ENCODE measurements around the gene COL11A1. TPM values are rescaled to one million over a fixed set of nuclear protein-coding genes. Genes with fewer than 3 reads are reported as not detected.
"Not testable (repeated sequence)": the region's sequence is repeated elsewhere in the genome, so short reads cannot be mapped to it uniquely, and the experiment has no call there.

COL11A1 gene
- total and polyA plus RNA-seq, 8 donors: 0.21 to 89.1 (median 56.3) TPM

- no peaks in the 10 kb centered on the region for H3K4me1 ChIP-seq
- H3K4me3 ChIP-seq: no peak overlapping the region
- intact Hi-C loops (cut with DNase I): no loop called here
- no peaks in the 10 kb centered on the region for H3K36me3 ChIP-seq
- DNase-seq (no peak), ATAC-seq (no peak)
- TF ChIP-seq, protein P1, sequence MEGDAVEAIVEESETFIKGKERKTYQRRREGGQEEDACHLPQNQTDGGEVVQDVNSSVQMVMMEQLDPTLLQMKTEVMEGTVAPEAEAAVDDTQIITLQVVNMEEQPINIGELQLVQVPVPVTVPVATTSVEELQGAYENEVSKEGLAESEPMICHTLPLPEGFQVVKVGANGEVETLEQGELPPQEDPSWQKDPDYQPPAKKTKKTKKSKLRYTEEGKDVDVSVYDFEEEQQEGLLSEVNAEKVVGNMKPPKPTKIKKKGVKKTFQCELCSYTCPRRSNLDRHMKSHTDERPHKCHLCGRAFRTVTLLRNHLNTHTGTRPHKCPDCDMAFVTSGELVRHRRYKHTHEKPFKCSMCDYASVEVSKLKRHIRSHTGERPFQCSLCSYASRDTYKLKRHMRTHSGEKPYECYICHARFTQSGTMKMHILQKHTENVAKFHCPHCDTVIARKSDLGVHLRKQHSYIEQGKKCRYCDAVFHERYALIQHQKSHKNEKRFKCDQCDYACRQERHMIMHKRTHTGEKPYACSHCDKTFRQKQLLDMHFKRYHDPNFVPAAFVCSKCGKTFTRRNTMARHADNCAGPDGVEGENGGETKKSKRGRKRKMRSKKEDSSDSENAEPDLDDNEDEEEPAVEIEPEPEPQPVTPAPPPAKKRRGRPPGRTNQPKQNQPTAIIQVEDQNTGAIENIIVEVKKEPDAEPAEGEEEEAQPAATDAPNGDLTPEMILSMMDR (IDR thresholded peaks at IDR 0.05): no peak
- H3K27me3 ChIP-seq: no peaks in the 10 kb centered on the region
- H3K27ac ChIP-seq: no peak overlapping the region
- peaks cover 0 to 23% of the 10 kb centered on the region in 2 donors for H3K9me3 ChIP-seq
These were observed 270.3 kb downstream of the COL11A1 start for GRCh38 chr1:102838016-102838415.

GRCh38 chr1:102837551-102837950 lies 270.8 kb downstream of the COL11A1 start:
- ATAC-seq: no peak
- Histone ChIP-seq H3K36me3 (no peaks in the 10 kb centered on the region), H3K4me1 (no peaks in the 10 kb centered on the region), H3K4me3 (no peak overlapping the region), H3K27me3 (no peaks in the 10 kb centered on the region), H3K27ac (no peak overlapping the region), H3K9me3 (peaks cover 0 to 26% of the 10 kb centered on the region in 2 donors)
- intact Hi-C loops (cut with DNase I): no loop called here
- TF ChIP-seq, protein P1 (IDR thresholded peaks at IDR 0.05): no peak
- DNase-seq: no peak

DNA sequence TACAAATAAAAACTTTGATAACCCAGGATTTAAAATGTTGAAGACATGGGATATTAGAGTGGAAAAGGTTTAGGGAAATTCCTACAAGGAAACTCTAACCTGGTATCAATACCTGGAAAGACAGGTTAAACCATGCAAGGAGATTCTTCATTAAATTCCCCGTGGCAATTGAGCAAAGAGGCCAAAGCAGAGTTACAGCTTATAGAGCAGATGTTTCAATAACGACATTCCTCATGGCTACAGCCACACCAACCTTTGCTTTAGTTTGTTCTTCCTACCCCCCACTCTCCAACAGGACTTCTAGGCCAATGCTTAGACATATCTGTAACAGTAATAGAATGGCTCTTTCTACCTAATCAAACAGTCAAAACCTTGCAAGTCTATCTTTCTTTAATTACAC lies 271.3 kb downstream of the COL11A1 start:
- Histone ChIP-seq H3K4me3 (no peak overlapping the region), H3K36me3 (no peaks in the 10 kb centered on the region), H3K4me1 (no peaks in the 10 kb centered on the region), H3K9me3 (peaks cover 0 to 30% of the 10 kb centered on the region in 2 donors), H3K27me3 (no peaks in the 10 kb centered on the region), H3K27ac (no peak overlapping the region)
- TF ChIP-seq, protein P1 (IDR thresholded peaks at IDR 0.05): no peak
- DNase-seq (no peak), ATAC-seq (no peak)
- intact Hi-C loops (cut with DNase I): no loop called here

- H3K27ac ChIP-seq: no peak overlapping the region
- ATAC-seq (no peak), DNase-seq (no peak)
- no peaks in the 10 kb centered on the region for H3K27me3 ChIP-seq
- intact Hi-C loops (cut with DNase I): no loop called here
- H3K9me3 ChIP-seq: peaks cover 0 to 33% of the 10 kb centered on the region in 2 donors
- TF ChIP-seq, protein P1 (IDR thresholded peaks at IDR 0.05): no peak
- H3K4me3 ChIP-seq: no peak overlapping the region
- no peaks in the 10 kb centered on the region for H3K4me1 ChIP-seq
- H3K36me3 ChIP-seq: no peaks in the 10 kb centered on the region
These were observed 273.5 kb downstream of the COL11A1 start for GRCh38 chr1:102834688-102835320.

GRCh38 chr1:102833151-102833550 lies 275.2 kb downstream of the COL11A1 start:
- DNase-seq: no peak
- intact Hi-C loops (cut with DNase I): no loop called here
- TF ChIP-seq, protein P1 (IDR thresholded peaks at IDR 0.05): no peak
- Histone ChIP-seq H3K4me1 (no peaks in the 10 kb centered on the region), H3K36me3 (no peaks in the 10 kb centered on the region), H3K27ac (no peak overlapping the region), H3K4me3 (no peak overlapping the region), H3K27me3 (no peaks in the 10 kb centered on the region), H3K9me3 (peaks cover 0 to 35% of the 10 kb centered on the region in 2 donors)
- no peak for ATAC-seq

GRCh38 chr1:102826706-102827105 lies 281.6 kb downstream of the COL11A1 start:
- H3K27ac ChIP-seq; H3K4me3 ChIP-seq; H3K4me1 ChIP-seq; H3K36me3 ChIP-seq; ATAC-seq; H3K27me3 ChIP-seq; intact Hi-C loops (cut with DNase I): not testable (repeated sequence)
- H3K9me3 ChIP-seq: peaks cover 0 to 14% of the 10 kb centered on the region in 2 donors
- DNase-seq: peak in 1 of 4 donors; percentile 60
